IMR-90 (cell line): ENCODE data around the gene MT1A. TPM values are rescaled to one million over a fixed set of nuclear protein-coding genes. Genes with fewer than 3 reads are reported as not detected.
A peak's percentile ranks its signal among the peaks of the same experiment; 100 is the strongest.

Experiments
- ATAC-seq: fragments of 200-7000 bp; cut with Tn5 transposase; 2 replicates; pipeline ENCODE4 v1.9.1; 2020; ENCODE audit warnings: low read depth, mild to moderate bottlenecking, moderate library complexity
- BruUV-seq: library from RNA; stranded (reverse); fragments of 400-500 nt; replicated peaks from 2 replicates; lab custom pipeline; 2021; lab: Mats Ljungman, UMichigan
- CTCF ChIA-PET: fragments of 300-600 bp; formaldehyde crosslinking; extraction: SDS; loops from one replicate; lab custom pipeline; 2021; ENCODE audit warnings: antibody characterized with exemption; lab: Yijun Ruan, JAX
- POLR2A ChIA-PET: fragments of 300-600 bp; sonication (Branson Sonifier 250); formaldehyde crosslinking; loops from one replicate; lab custom pipeline; 2022; ENCODE audit warnings: antibody characterized with exemption; ENCODE audit not compliant: unreplicated experiment; lab: Charles Lee
- DNase-seq: peaks from one replicate; pipeline ENCODE4 v3.0.0; 2013
- H2AFZ ChIP-seq: replicated peaks from 2 replicates; pipeline ENCODE3; 2013; ENCODE audit warnings: low read length, mild to moderate bottlenecking; ENCODE audit not compliant: poor library complexity
- H2AK5ac ChIP-seq: 2 replicates; pipeline ENCODE4 v1.6.1; 2013; ENCODE audit warnings: low read depth, low read length, inconsistent platforms
- H2AK9ac ChIP-seq: replicated peaks from 2 replicates; pipeline ENCODE3; 2013; ENCODE audit warnings: mild to moderate bottlenecking, low read depth, low read length, moderate library complexity; ENCODE audit not compliant: poor library complexity
- H2BK120ac ChIP-seq: 2 replicates; pipeline ENCODE4 v1.6.1; 2013; ENCODE audit warnings: low read depth, low read length, inconsistent platforms
- H2BK15ac ChIP-seq: 3 replicates; pipeline ENCODE4 v1.6.1; 2013; ENCODE audit warnings: low read depth, low read length, inconsistent platforms
- H2BK20ac ChIP-seq: 2 replicates; pipeline ENCODE4 v1.6.1; 2013; ENCODE audit warnings: low read depth, mild to moderate bottlenecking, inconsistent platforms, low read length, moderate library complexity
- H2BK5ac ChIP-seq: 2 replicates; pipeline ENCODE4 v1.6.1; 2013; ENCODE audit warnings: mild to moderate bottlenecking, low read depth, low read length, inconsistent platforms; ENCODE audit not compliant: poor library complexity, severe bottlenecking
- H3K14ac ChIP-seq: replicated peaks from 2 replicates; pipeline ENCODE4 v1.6.1; 2013; ENCODE audit warnings: low read depth, low read length, inconsistent platforms
- H3K18ac ChIP-seq: 2 replicates; pipeline ENCODE4 v1.6.1; 2013; ENCODE audit warnings: low read depth, low read length, control low read depth
- H3K23ac ChIP-seq: 2 replicates; pipeline ENCODE4 v1.6.1; 2013; ENCODE audit warnings: low read depth, low read length, inconsistent platforms
- H3K27ac ChIP-seq: 2 replicates; pipeline ENCODE4 v1.5.1; 2013; ENCODE audit warnings: mild to moderate bottlenecking, control low read depth, low read length; ENCODE audit not compliant: insufficient read depth
- H3K27me3 ChIP-seq: 2 replicates; pipeline ENCODE4 v1.6.1; 2013; ENCODE audit warnings: low read length; ENCODE audit not compliant: control insufficient read depth, insufficient read depth
- H3K36me3 ChIP-seq: 2 replicates; pipeline ENCODE4 v1.6.1; 2013; ENCODE audit warnings: low read length, mixed read lengths; ENCODE audit not compliant: control insufficient read depth, insufficient read depth
- H3K4ac ChIP-seq: 2 replicates; pipeline ENCODE4 v1.6.1; 2013; ENCODE audit warnings: low read depth, low read length, inconsistent platforms
- H3K4me1 ChIP-seq: 2 replicates; pipeline ENCODE4 v1.6.1; 2013; ENCODE audit warnings: low read length, mixed read lengths; ENCODE audit not compliant: control insufficient read depth, insufficient read depth
- H3K4me2 ChIP-seq: 2 replicates; pipeline ENCODE4 v1.6.1; 2013; ENCODE audit warnings: low read depth, mild to moderate bottlenecking, control low read depth, low read length, moderate library complexity
- H3K4me3 ChIP-seq: 2 replicates; pipeline ENCODE4 v1.5.1; 2013; ENCODE audit warnings: low read depth, mild to moderate bottlenecking, control low read depth, low read length, moderate library complexity; ENCODE audit not compliant: insufficient read depth
- H3K56ac ChIP-seq: 2 replicates; pipeline ENCODE4 v1.6.1; 2013; ENCODE audit warnings: low read length, inconsistent platforms; ENCODE audit not compliant: insufficient read depth; ENCODE audit errors: extremely low read depth
- H3K79me1 ChIP-seq, 2 experiments: 2 replicates each; pipeline ENCODE4 v1.6.1; 2013; ENCODE audit warnings: low read length in 2 of 2, inconsistent platforms in 1 of 2, low read depth in 1 of 2
- H3K9ac ChIP-seq: 2 replicates; pipeline ENCODE4 v1.6.1; 2013; ENCODE audit warnings: low read depth, low read length, control low read depth
- H3K9me1 ChIP-seq: 2 replicates; pipeline ENCODE4 v1.6.1; 2013; ENCODE audit warnings: low read length, inconsistent platforms; ENCODE audit not compliant: insufficient read depth
- H3K9me3 ChIP-seq: 2 replicates; pipeline ENCODE4 v1.6.1; 2013; ENCODE audit warnings: low read length; ENCODE audit not compliant: control insufficient read depth, insufficient read depth
- H4K20me1 ChIP-seq: 2 replicates; pipeline ENCODE4 v1.6.1; 2013; ENCODE audit warnings: low read length, inconsistent platforms; ENCODE audit not compliant: insufficient read depth
- H4K5ac ChIP-seq: 2 replicates; pipeline ENCODE4 v1.6.1; 2013; ENCODE audit warnings: mild to moderate bottlenecking, low read depth, low read length, control low read depth
- H4K8ac ChIP-seq, 2 experiments: 2 replicates each; pipeline ENCODE4 v1.6.1; 2013; ENCODE audit warnings: low read depth in 2 of 2, low read length in 2 of 2, control low read depth in 1 of 2, inconsistent platforms in 1 of 2
- H4K91ac ChIP-seq: 2 replicates; pipeline ENCODE4 v1.6.1; 2013; ENCODE audit warnings: low read depth, low read length, inconsistent platforms; ENCODE audit not compliant: insufficient read depth
- WGBS, 2 experiments: methylation state at CpG; one replicate each; pipeline versions ENCODE4 v1.1.5 to v1.1.7; 2013; ENCODE audit warnings: missing lambda C conversion rate in 2 of 2; ENCODE audit not compliant: insufficient read length in 1 of 2; ENCODE audit errors: extremely low coverage in 2 of 2; 5-methylcytosine and 5-hydroxymethylcytosine counted together
- dilution Hi-C: fragments of 300-500 bp; cut with HindIII; formaldehyde crosslinking; loops from one replicate; pipeline ENCODE4 v1.14.3; 2018; ENCODE audit warnings: low sequenced_read_pairs; ENCODE audit not compliant: unreplicated experiment
- in situ Hi-C: fragments of 300-500 bp; cut with MboI; formaldehyde crosslinking; loops from 3 replicates; pipeline ENCODE4 v1.14.3; 2019; ENCODE audit warnings: low sequenced_read_pairs, inconsistent platforms, mixed read lengths
- intact Hi-C: fragments of 100-400 bp; cut with micrococcal nuclease; formaldehyde crosslinking; loops from 2 replicates; pipeline ENCODE4 v1.10.0; 2022
- polyA plus RNA-seq, 3 experiments: library from polyadenylated mRNA; depleted of rRNA; stranded (reverse); fragments of >200 nt; gene quantifications; 2 replicates each; pipeline ENCODE4 v1.2.3, GENCODE V29; 2012; ENCODE audit warnings: low replicate concordance in 1 of 3
- total RNA-seq: library from RNA; depleted of rRNA; stranded (reverse); fragments of >200 nt; gene quantifications from 2 replicates; pipeline ENCODE4 v1.2.3, GENCODE V29; 2012
- TF ChIP-seq, protein P1 (sequence below): fragments of 150-350 bp; IDR thresholded peaks from 2 replicates; pipeline ENCODE4 v1.6.1; 2016; ENCODE audit warnings: low read depth, mild to moderate bottlenecking, low read length, moderate library complexity, borderline replicate concordance

Gene MT1A
- total and polyA plus RNA-seq, 2 of the 4 experiments (the other 2 are of a cell fraction), result 1.6 TPM; not detected in 1

DNA sequence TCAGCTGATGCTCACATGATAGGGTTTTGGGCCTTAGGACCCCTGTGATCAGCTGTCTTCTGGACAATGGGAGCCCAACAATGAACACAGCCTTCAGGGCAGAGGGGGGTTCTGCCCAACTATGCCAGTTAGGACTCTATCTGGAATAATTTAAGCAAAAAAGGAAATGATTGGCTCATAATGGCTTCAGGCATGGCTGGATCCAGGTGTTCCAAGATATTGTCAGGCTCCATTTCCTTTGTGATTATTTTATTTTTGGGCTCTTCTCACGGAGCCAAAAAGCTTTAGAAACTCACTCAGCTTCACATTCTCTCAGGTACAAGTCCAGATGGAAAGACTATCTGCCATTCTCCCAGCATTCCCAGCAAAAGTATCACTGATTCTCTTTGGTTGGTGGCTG lies 33.0 kb upstream of the MT1A start:
- BruUV-seq, result no TSS peak
- Histone ChIP-seq H3K27me3 (no peaks in the 10 kb centered on the region), H2AFZ (peak overlapping the region; percentile 49), H4K8ac (peak overlapping the region; percentile 7 to 96; a peak in 3 of 4 replicates), H3K9me1 (peaks cover 12% of the 10 kb centered on the region; the same call in 1 of the 2 replicates), H4K91ac (peak overlapping the region; percentile 84), H3K9me3 (no peaks in the 10 kb centered on the region), H2BK5ac (peak overlapping the region; percentile 95), H2AK9ac (peak overlapping the region; percentile 35), H2BK20ac (peak overlapping the region; percentile 88), H3K9ac (no peak overlapping the region), H2AK5ac (peak overlapping the region; percentile 96), H3K4ac (peak overlapping the region; percentile 92), H2BK120ac (peak overlapping the region; percentile 90), H3K4me2 (no peak overlapping the region), H4K5ac (peak overlapping the region; percentile 23), H3K4me3 (no peak overlapping the region), H3K36me3 (no peaks in the 10 kb centered on the region), H3K23ac (peak overlapping the region; percentile 46), H3K79me1 (peaks cover 0 to 19% of the 10 kb centered on the region in 2 experiments; a peak in 2 of 4 replicates), H3K14ac (peak overlapping the region; percentile 78), H2BK15ac (peak overlapping the region; percentile 59; the same call in 2 of the 3 replicates), H3K18ac (peak overlapping the region; percentile 54; the same call in 1 of the 2 replicates), H3K4me1 (peaks cover 17% of the 10 kb centered on the region), H4K20me1 (peaks cover 11% of the 10 kb centered on the region), H3K56ac (0 out of 2 replicates have a peak overlapping the region, but pooled peaks have one; percentile 11), H3K27ac (peak overlapping the region; percentile 76)
- intact Hi-C loops (loop anchor here (5.0 to 10.0 kb wide), 3 partner anchors 77 to 251 kb away; partner anchors contain the start of gene MT1X), in situ Hi-C loops (no loop called here), dilution Hi-C loops (no loop called here)
- WGBS, 2 experiments, result no CpG with 5 or more reads among the region's 1 CpG
- DNase-seq (no peak), ATAC-seq (no peak)
- TF ChIP-seq, protein P1, sequence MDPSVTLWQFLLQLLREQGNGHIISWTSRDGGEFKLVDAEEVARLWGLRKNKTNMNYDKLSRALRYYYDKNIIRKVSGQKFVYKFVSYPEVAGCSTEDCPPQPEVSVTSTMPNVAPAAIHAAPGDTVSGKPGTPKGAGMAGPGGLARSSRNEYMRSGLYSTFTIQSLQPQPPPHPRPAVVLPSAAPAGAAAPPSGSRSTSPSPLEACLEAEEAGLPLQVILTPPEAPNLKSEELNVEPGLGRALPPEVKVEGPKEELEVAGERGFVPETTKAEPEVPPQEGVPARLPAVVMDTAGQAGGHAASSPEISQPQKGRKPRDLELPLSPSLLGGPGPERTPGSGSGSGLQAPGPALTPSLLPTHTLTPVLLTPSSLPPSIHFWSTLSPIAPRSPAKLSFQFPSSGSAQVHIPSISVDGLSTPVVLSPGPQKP, result no peak
- POLR2A ChIA-PET, result no interaction called here
- CTCF ChIA-PET, result interaction anchor here (0.6 to 2.1 kb wide), 3 partner anchors 11 to 96 kb away, joined by 3 to 9 read pairs (median 3); no protein-coding TSS in a partner anchor
